Heart left ventricle (tissue), 13 donors: ENCODE data around the gene GPR32.

ENCODE experiments used
- POLR2A ChIP-seq, 2 donors: fragments of 450-650 bp; IDR thresholded peaks; one replicate each; pipeline ENCODE4 v1.6.1; 2017; ENCODE audit warnings: antibody characterized with exemption in 2 of 2, mild to moderate bottlenecking in 2 of 2, moderate library complexity in 2 of 2
- TF ChIP-seq, protein P1 (sequence below), 12 donors: fragments of 200-600 bp; sonication (generic) in 4 of 12; IDR thresholded peaks; one replicate each; pipeline versions ENCODE4 v1.5.0 to v1.8.0; 2018 to 2022; ENCODE audit warnings: antibody characterized with exemption in 12 of 12, mild to moderate bottlenecking in 5 of 12
- donor health status: ischemic (EF 13 %, LVEDD 7.1; RV severe dilation, severe dysfunction).
- donor health status: DM: no; HTN: yes; CAD: no.
- donor health status: DM: no; HTN: no; CAD: no.
- donor health status: ischemic (EF 25% LVEDD 6.9; RV normal size, moderate dysfunction).
- donor health status: ischemic (EF 25% LVEDD 5.7; RV mildly dilated, moderate dysfunction).
- donor health status: ischemic (EF 35%, LVEDD 5.7; RV mildly dilated, moderate dysfunction).
- donor health status: nonischemic (EF 11% LVEDD 7.7; RV severe dilation, severe dysfunction).
- donor health status: DM: yes; HTN: yes; CAD: no.
- donor health status: PGD.
- donor health status: ischemic (EF 29% LVEDD 5.4; RV normal size, mild dysfunction).
- donor health status: nonischemic (EF 23%, LVEDD 6.1; RV moderate dilation, normal function).

DNA sequence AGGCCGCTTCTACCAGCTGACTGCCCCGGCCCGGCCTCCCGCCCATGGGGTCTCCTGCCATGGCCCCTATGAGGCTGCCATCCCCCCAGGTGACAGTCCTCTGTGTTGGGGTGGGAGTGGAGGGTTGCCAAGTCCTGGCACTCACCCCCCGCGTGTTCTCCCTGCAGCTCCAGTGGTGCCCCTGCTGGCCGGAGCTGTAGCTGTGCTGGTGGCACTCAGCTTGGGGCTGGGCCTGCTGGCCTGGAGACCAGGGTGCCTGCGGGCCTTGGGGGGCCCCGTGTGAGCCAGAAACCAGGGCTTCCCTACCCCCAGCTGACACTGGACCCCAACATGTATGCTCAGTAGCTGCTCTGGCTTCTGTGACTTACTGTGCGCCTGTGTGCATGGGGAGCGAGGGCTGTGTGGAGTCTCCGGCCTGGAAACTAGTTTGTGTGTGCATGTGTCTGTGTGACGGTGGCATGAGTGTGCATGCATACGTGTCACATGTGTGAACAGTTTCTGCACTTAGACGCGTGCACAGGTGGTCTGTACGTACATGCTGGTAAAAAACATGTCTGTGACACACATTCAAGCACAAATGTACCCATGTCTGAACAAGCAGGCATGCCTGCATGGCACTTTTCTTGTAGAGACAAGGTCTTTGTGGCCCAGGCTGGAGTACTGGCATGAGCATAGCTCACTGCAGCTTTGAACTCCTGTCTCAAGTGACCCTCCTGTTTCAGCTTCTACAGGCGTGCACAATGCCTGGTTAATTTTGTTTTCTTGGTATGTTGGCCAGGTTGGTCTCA, 24.8 kb downstream of the GPR32 start:
- TF ChIP-seq, protein P1, sequence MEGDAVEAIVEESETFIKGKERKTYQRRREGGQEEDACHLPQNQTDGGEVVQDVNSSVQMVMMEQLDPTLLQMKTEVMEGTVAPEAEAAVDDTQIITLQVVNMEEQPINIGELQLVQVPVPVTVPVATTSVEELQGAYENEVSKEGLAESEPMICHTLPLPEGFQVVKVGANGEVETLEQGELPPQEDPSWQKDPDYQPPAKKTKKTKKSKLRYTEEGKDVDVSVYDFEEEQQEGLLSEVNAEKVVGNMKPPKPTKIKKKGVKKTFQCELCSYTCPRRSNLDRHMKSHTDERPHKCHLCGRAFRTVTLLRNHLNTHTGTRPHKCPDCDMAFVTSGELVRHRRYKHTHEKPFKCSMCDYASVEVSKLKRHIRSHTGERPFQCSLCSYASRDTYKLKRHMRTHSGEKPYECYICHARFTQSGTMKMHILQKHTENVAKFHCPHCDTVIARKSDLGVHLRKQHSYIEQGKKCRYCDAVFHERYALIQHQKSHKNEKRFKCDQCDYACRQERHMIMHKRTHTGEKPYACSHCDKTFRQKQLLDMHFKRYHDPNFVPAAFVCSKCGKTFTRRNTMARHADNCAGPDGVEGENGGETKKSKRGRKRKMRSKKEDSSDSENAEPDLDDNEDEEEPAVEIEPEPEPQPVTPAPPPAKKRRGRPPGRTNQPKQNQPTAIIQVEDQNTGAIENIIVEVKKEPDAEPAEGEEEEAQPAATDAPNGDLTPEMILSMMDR (IDR thresholded peaks at IDR 0.05), result no peak
- TF ChIP-seq POLR2A (IDR thresholded peaks at IDR 0.05), result no peak
